ENCODE measurements around the gene STPG2.

STPG2 gene

GRCh38 chr4:98094118-98094517, 49.2 kb downstream of the STPG2 start:
- no peak overlapping the region for H3K27ac ChIP-seq
- DNase-seq (ENCODE audit: low read depth, low spot score): peak; percentile 31

- H3K27ac ChIP-seq: no peak overlapping the region
- no peak for DNase-seq (ENCODE audit: low read depth, low spot score)
Observed at GRCh38 chr4:98093662-98094061, 49.6 kb downstream of the STPG2 start.

GRCh38 chr4:98092833-98093439, 50.3 kb downstream of the STPG2 start:
- no peak for DNase-seq (ENCODE audit: low read depth, low spot score)
- no peak overlapping the region for H3K27ac ChIP-seq

- DNase-seq (ENCODE audit: low read depth, low spot score): no peak
- H3K27ac ChIP-seq: no peak overlapping the region
Observed at GRCh38 chr4:98081936-98082335, 61.3 kb downstream of the STPG2 start.

GRCh38 chr4:98068495-98068894, 74.8 kb downstream of the STPG2 start:
- DNase-seq (ENCODE audit: low read depth, low spot score): no peak
- H3K27ac ChIP-seq: no peak overlapping the region

- DNase-seq (ENCODE audit: low read depth, low spot score): peak; percentile 14
- no peak overlapping the region for H3K27ac ChIP-seq
Observed at GRCh38 chr4:98055800-98056501, 87.3 kb downstream of the STPG2 start.

- no peak overlapping the region for H3K27ac ChIP-seq
- no peak for DNase-seq (ENCODE audit: low read depth, low spot score)
Observed at GRCh38 chr4:98046665-98047064, 96.6 kb downstream of the STPG2 start.

- no peak overlapping the region for H3K27ac ChIP-seq
- DNase-seq (ENCODE audit: low read depth, low spot score): no peak
Observed at GRCh38 chr4:98030059-98030458, 113.2 kb downstream of the STPG2 start.

GRCh38 chr4:98027827-98028226, 115.4 kb downstream of the STPG2 start:
- H3K27ac ChIP-seq: no peak overlapping the region
- DNase-seq (ENCODE audit: low read depth, low spot score): peak; percentile 37

GRCh38 chr4:98026362-98026761, 116.9 kb downstream of the STPG2 start:
- no peak for DNase-seq (ENCODE audit: low read depth, low spot score)
- no peak overlapping the region for H3K27ac ChIP-seq

GRCh38 chr4:98006814-98007412, 136.4 kb downstream of the STPG2 start:
- no peak for DNase-seq (ENCODE audit: low read depth, low spot score)
- H3K27ac ChIP-seq: peak overlapping the region; percentile 22

GRCh38 chr4:98006060-98006459, 137.2 kb downstream of the STPG2 start:
- H3K27ac ChIP-seq: peak overlapping the region; percentile 22

GRCh38 chr4:98000940-98001339, 142.3 kb downstream of the STPG2 start:
- DNase-seq (ENCODE audit: low read depth, low spot score): no peak
- no peak overlapping the region for H3K27ac ChIP-seq

More at GRCh38 chr4:98006060-98006459, 137.2 kb downstream of the STPG2 start:
- no peak for DNase-seq (ENCODE audit: low read depth, low spot score)

GRCh38 chr4:97998203-97998602, 145.1 kb downstream of the STPG2 start:
- DNase-seq (ENCODE audit: low read depth, low spot score): peak; percentile 12
- H3K27ac ChIP-seq: no peak overlapping the region

- peak overlapping the region; percentile 31 for H3K27ac ChIP-seq
- DNase-seq (ENCODE audit: low read depth, low spot score): peak; percentile 29
Observed at GRCh38 chr4:97994765-97995465, 148.4 kb downstream of the STPG2 start.

- H3K27ac ChIP-seq: no peak overlapping the region
- DNase-seq (ENCODE audit: low read depth, low spot score): no peak
Observed at GRCh38 chr4:97990409-97990808, 152.9 kb downstream of the STPG2 start.

GRCh38 chr4:97987019-97987648, 156.1 kb downstream of the STPG2 start:
- no peak for DNase-seq (ENCODE audit: low read depth, low spot score)

GRCh38 chr4:97984545-97985131, 158.6 kb downstream of the STPG2 start:
- DNase-seq (ENCODE audit: low read depth, low spot score): no peak
- H3K27ac ChIP-seq: no peak overlapping the region

More at GRCh38 chr4:97987019-97987648, 156.1 kb downstream of the STPG2 start:
- no peak overlapping the region for H3K27ac ChIP-seq

- no peak for DNase-seq (ENCODE audit: low read depth, low spot score)
Observed at GRCh38 chr4:97978791-97979488, 164.3 kb downstream of the STPG2 start.

More at GRCh38 chr4:97978791-97979488, 164.3 kb downstream of the STPG2 start:
- no peak overlapping the region for H3K27ac ChIP-seq
